Vagina (tissue), 2 donors: ENCODE results near the gene RUNDC1. TPM values are rescaled to one million over a fixed set of nuclear protein-coding genes. Genes with fewer than 3 reads are reported as not detected.

ENCODE experiments used
- DNase-seq, 2 donors: peaks; one replicate each; pipeline ENCODE4 v3.0.0-alpha.2; 2017; ENCODE audit errors: extremely low spot score in 2 of 2
- H3K27ac ChIP-seq: fragments of 200-600 bp; sonication (generic); one replicate; pipeline ENCODE4 v1.5.1; 2019
- H3K27me3 ChIP-seq: fragments of 200-600 bp; sonication (generic); one replicate; pipeline ENCODE4 v1.5.1; 2019
- H3K36me3 ChIP-seq, 2 donors: fragments of 200-600 bp; sonication (generic); one replicate each; pipeline ENCODE4 v1.5.1; 2017 to 2019
- H3K4me1 ChIP-seq: fragments of 200-600 bp; sonication (generic); one replicate; pipeline ENCODE4 v1.5.1; 2019
- H3K4me3 ChIP-seq, 2 donors: fragments of 200-600 bp; sonication (generic); 1 replicate in 1 of 2; 2 replicates in 1 of 2; pipeline ENCODE4 v1.5.1; 2016 to 2019
- H3K9me3 ChIP-seq: fragments of 200-600 bp; sonication (generic); one replicate; pipeline ENCODE4 v1.5.1; 2019
- POLR2A ChIP-seq, 2 donors: fragments of 450-650 bp; IDR thresholded peaks; one replicate each; pipeline ENCODE4 v1.6.1; 2017; ENCODE audit warnings: antibody characterized with exemption in 2 of 2, mild to moderate bottlenecking in 2 of 2, moderate library complexity in 2 of 2
- POLR2AphosphoS5 ChIP-seq, 2 donors: sonication (generic); formaldehyde crosslinking; IDR thresholded peaks; one replicate each; pipeline ENCODE4 v1.9.0; 2017; ENCODE audit warnings: antibody characterized with exemption in 2 of 2, mild to moderate bottlenecking in 2 of 2, low read depth in 1 of 2; ENCODE audit not compliant: insufficient read depth in 1 of 2
- intact Hi-C: fragments of 100-400 bp; cut with DNase I; formaldehyde crosslinking; loops from one replicate; pipeline ENCODE4 v1.15.1; 2023
- total RNA-seq: library from RNA; depleted of rRNA; stranded (reverse); fragments of >200 nt; gene quantifications from one replicate; pipeline ENCODE4 v1.2.3, GENCODE V29; 2016
- TF ChIP-seq, protein P1 (sequence below), 3 experiments: fragments of 450-650 bp in 2 of 3; fragments of 200-600 bp in 1 of 3; sonication (generic) in 1 of 3; IDR thresholded peaks; one replicate each; pipeline ENCODE4 v1.5.1; 2017 to 2019; ENCODE audit warnings: antibody characterized with exemption in 3 of 3, mild to moderate bottlenecking in 2 of 3, moderate library complexity in 2 of 3

The RUNDC1 gene
- total RNA-seq, 1 donor from 2014 or later, result 21.4 TPM

DNA sequence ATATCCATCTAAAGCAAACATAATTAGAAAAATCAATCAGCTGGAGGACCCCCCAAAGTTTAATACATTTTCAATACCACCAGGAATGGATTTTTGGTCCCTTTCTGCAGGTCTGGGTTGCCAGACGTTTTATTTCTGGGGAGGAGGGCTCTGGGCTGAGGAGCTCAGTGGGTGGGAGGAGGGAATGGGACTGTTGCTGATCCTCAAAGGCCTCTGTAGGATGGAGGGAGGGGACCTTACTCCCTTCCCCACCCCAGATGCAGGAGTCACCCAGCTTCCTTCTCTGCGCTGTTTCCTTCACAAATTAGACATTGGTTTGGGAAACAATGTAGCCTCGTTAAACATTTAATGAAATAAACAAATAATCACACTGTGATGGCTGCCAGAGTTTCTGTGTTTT is 51.3 kb downstream of the RUNDC1 start:
- Histone ChIP-seq H3K4me1 (peaks cover 7% of the 10 kb centered on the region), H3K9me3 (no peaks in the 10 kb centered on the region), H3K27ac (no peak overlapping the region), H3K4me3 (no peak overlapping the region), H3K27me3 (no peaks in the 10 kb centered on the region), H3K36me3 (no peaks in the 10 kb centered on the region)
- DNase-seq, result no peak
- TF ChIP-seq POLR2A (IDR thresholded peaks at IDR 0.05) (no peak), POLR2AphosphoS5 (IDR thresholded peaks at IDR 0.05; ENCODE audit: insufficient read depth in 1 of 2, low read depth in 1 of 2) (no peak)
- TF ChIP-seq, protein P1, sequence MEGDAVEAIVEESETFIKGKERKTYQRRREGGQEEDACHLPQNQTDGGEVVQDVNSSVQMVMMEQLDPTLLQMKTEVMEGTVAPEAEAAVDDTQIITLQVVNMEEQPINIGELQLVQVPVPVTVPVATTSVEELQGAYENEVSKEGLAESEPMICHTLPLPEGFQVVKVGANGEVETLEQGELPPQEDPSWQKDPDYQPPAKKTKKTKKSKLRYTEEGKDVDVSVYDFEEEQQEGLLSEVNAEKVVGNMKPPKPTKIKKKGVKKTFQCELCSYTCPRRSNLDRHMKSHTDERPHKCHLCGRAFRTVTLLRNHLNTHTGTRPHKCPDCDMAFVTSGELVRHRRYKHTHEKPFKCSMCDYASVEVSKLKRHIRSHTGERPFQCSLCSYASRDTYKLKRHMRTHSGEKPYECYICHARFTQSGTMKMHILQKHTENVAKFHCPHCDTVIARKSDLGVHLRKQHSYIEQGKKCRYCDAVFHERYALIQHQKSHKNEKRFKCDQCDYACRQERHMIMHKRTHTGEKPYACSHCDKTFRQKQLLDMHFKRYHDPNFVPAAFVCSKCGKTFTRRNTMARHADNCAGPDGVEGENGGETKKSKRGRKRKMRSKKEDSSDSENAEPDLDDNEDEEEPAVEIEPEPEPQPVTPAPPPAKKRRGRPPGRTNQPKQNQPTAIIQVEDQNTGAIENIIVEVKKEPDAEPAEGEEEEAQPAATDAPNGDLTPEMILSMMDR (IDR thresholded peaks at IDR 0.05), result no peak
- intact Hi-C loops, result no loop called here

DNA sequence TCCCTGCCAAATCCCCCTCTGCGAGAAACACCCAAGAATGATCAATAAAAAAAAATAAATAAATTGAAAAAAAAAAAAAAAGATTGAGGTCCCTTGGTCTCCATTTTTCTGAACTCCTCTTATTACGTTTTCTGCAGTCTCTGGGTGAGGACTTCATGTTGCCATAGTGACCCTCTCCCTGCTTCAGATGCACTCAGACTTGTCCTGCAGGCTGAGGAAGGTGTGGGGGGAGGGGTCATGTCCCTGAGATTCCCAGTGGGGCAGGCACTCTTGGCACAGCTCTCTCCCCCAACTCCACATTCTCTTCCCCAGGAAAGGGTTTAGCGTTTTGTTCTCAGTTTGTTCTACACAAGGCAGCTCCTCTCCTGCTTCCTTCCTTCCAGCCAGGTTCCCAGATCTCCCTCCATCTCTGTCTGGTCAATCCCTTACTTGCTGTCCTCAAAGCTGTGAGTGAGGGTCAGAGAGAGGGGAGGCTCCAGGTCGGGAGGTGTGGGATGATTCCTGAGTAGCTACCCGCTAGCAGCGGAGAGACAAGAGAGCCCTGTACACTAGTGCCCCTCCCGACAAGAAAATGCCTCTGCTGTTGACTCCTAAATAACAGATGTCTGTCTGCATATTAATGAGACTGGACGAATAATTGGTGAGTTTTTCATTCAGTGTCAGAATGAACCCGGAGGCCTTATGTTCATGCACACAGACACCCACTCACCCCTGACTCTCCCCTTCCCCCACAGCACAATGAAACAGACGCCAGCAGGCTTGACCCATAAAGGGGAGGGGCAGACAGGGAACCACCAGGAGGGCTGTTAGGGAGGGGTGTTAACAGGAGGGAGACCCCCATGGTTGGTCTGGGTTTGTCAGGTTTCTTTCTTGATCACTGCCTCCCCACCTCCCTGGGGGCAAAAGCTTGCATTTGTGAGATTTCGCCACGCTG is 53.9 kb downstream of the RUNDC1 start:
- Histone ChIP-seq H3K36me3 (no peaks in the 10 kb centered on the region), H3K27ac (no peak overlapping the region), H3K4me3 (no peak overlapping the region), H3K4me1 (no peaks in the 10 kb centered on the region), H3K27me3 (no peaks in the 10 kb centered on the region), H3K9me3 (no peaks in the 10 kb centered on the region)
- DNase-seq, result no peak
- intact Hi-C loops, result no loop called here
- TF ChIP-seq, protein P1 (IDR thresholded peaks at IDR 0.05), result no peak
- TF ChIP-seq POLR2AphosphoS5 (IDR thresholded peaks at IDR 0.05; ENCODE audit: insufficient read depth in 1 of 2, low read depth in 1 of 2), result no peak
- no peak for TF ChIP-seq POLR2A (IDR thresholded peaks at IDR 0.05)

DNA sequence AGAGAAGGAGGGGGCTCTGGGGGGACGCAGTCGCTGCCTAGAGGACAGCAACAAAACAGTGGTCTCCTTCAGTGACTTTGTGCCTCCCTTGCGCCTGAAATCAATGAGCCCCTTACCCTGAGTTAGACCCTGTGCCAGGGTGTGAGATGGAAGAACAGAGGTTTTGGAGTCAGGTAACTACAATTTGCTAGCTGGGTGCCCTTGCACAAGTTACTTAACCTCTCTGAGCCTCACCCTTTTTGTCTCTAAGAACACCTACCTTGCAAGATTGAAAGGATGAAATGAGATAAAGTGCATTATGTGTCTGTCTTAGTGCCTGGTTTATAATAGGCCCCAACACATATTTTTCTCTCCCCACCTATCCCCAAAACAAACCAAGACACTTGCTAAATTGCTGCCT is 54.5 kb downstream of the RUNDC1 start:
- intact Hi-C loops, result no loop called here
- Histone ChIP-seq H3K27me3 (no peaks in the 10 kb centered on the region), H3K4me3 (no peak overlapping the region)

DNA sequence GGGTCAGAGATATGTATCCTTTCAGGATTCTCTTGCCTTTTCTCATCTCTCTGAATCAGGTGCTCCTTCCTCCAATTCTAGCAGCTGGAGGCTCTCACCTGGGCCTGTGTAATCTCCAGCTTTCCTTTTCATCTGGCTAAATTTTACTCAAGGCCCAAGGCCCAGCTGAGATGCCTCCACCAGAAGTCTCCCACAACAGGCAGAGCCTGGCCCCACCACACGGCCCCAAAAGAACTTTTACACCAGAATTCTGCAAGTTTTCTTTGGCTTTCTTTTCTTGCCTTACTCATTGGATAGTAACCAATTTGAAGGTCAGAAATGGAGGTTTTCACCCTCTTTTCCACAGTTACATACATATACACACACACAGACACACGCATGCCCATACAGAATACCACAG is 59.3 kb downstream of the RUNDC1 start:
- no peak for DNase-seq
- no peak overlapping the region for H3K4me3 ChIP-seq
- H3K27me3 ChIP-seq, result no peaks in the 10 kb centered on the region
- TF ChIP-seq POLR2AphosphoS5 (IDR thresholded peaks at IDR 0.05; ENCODE audit: insufficient read depth in 1 of 2, low read depth in 1 of 2) (no peak), POLR2A (IDR thresholded peaks at IDR 0.05) (no peak)
- TF ChIP-seq, protein P1 (IDR thresholded peaks at IDR 0.05), result no peak
- H3K27ac ChIP-seq, result no peak overlapping the region
- no peaks in the 10 kb centered on the region for H3K36me3 ChIP-seq
- intact Hi-C loops, result no loop called here
- no peaks in the 10 kb centered on the region for H3K9me3 ChIP-seq
- H3K4me1 ChIP-seq, result no peaks in the 10 kb centered on the region

More for the DNA sequence above, 54.5 kb downstream of the RUNDC1 start:
- Histone ChIP-seq H3K36me3 (no peaks in the 10 kb centered on the region), H3K27ac (no peak overlapping the region), H3K4me1 (no peaks in the 10 kb centered on the region), H3K9me3 (no peaks in the 10 kb centered on the region)
- no peak for TF ChIP-seq POLR2A (IDR thresholded peaks at IDR 0.05)
- no peak for TF ChIP-seq POLR2AphosphoS5 (IDR thresholded peaks at IDR 0.05; ENCODE audit: insufficient read depth in 1 of 2, low read depth in 1 of 2)
- TF ChIP-seq, protein P1 (IDR thresholded peaks at IDR 0.05), result no peak
- no peak for DNase-seq

DNA sequence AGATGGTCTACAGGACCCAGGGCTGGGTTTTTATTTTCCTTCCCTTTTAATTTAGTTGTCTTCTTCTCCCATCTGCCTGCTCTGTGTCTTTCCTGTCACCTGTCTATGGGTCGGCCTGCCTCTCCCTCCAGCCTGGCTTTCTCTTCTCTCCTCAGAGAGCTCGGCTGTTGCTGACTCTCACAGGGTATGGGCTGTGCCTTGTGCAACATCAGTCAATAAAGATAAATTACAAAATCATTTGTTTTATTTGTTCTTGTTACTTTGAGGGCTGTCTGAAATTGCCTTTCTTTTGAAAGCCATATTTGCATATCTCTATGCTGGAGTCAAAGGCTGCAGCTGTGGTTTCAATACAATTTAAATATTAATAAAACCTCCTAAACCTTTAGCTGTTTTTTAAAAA is 60.3 kb downstream of the RUNDC1 start:
- DNase-seq, result no peak
- no peaks in the 10 kb centered on the region for H3K36me3 ChIP-seq
- no peaks in the 10 kb centered on the region for H3K4me1 ChIP-seq
- no peaks in the 10 kb centered on the region for H3K9me3 ChIP-seq
- no peaks in the 10 kb centered on the region for H3K27me3 ChIP-seq
- TF ChIP-seq POLR2A (IDR thresholded peaks at IDR 0.05), result no peak
- no peak for TF ChIP-seq POLR2AphosphoS5 (IDR thresholded peaks at IDR 0.05; ENCODE audit: insufficient read depth in 1 of 2, low read depth in 1 of 2)
- TF ChIP-seq, protein P1 (IDR thresholded peaks at IDR 0.05), result no peak
- no peak overlapping the region for H3K4me3 ChIP-seq
- intact Hi-C loops, result no loop called here
- H3K27ac ChIP-seq, result no peak overlapping the region
